Measurements from ENCODE around the gene COL23A1.

COL23A1 gene

GRCh38 chr5:178551059-178551458, 39.1 kb downstream of the COL23A1 start:
- Histone ChIP-seq H3K27ac (ENCODE audit: low read depth, low read length) (no peak overlapping the region), H3K27me3 (ENCODE audit: control insufficient read depth in 1 of 2, insufficient read depth in 2 of 2, low read length in 2 of 2) (peaks cover 0 to 4% of the 10 kb centered on the region in 2 donors), H3K9ac (ENCODE audit: low read length) (no peak overlapping the region), H3K4me1 (ENCODE audit: insufficient read depth, low read length) (no peaks in the 10 kb centered on the region), H3K4me3 (ENCODE audit: low read depth in 1 of 2, low read length in 2 of 2) (no peak overlapping the region), H3K36me3 (ENCODE audit: insufficient read depth, low read length) (no peaks in the 10 kb centered on the region), H3K9me3 (ENCODE audit: low read length) (no peaks in the 10 kb centered on the region)

- Histone ChIP-seq H3K4me3 (ENCODE audit: low read depth in 1 of 2, low read length in 2 of 2) (no peak overlapping the region), H3K4me1 (ENCODE audit: insufficient read depth, low read length) (no peaks in the 10 kb centered on the region), H3K27ac (ENCODE audit: low read depth, low read length) (no peak overlapping the region), H3K9me3 (ENCODE audit: low read length) (no peaks in the 10 kb centered on the region), H3K36me3 (ENCODE audit: insufficient read depth, low read length) (no peaks in the 10 kb centered on the region), H3K9ac (ENCODE audit: low read length) (no peak overlapping the region), H3K27me3 (ENCODE audit: control insufficient read depth in 1 of 2, insufficient read depth in 2 of 2, low read length in 2 of 2) (peaks cover 0 to 4% of the 10 kb centered on the region in 2 donors)
Measured at GRCh38 chr5:178548746-178549145, 41.4 kb downstream of the COL23A1 start.

GRCh38 chr5:178547753-178548415, 42.3 kb downstream of the COL23A1 start:
- Histone ChIP-seq H3K27me3 (ENCODE audit: control insufficient read depth in 1 of 2, insufficient read depth in 2 of 2, low read length in 2 of 2) (peaks cover 0 to 4% of the 10 kb centered on the region in 2 donors), H3K9ac (ENCODE audit: low read length) (no peak overlapping the region), H3K4me1 (ENCODE audit: insufficient read depth, low read length) (no peaks in the 10 kb centered on the region), H3K27ac (ENCODE audit: low read depth, low read length) (no peak overlapping the region), H3K36me3 (ENCODE audit: insufficient read depth, low read length) (no peaks in the 10 kb centered on the region), H3K4me3 (ENCODE audit: low read depth in 1 of 2, low read length in 2 of 2) (no peak overlapping the region), H3K9me3 (ENCODE audit: low read length) (no peaks in the 10 kb centered on the region)

- H3K9ac ChIP-seq (ENCODE audit: low read length) = no peak overlapping the region
- H3K4me3 ChIP-seq (ENCODE audit: low read depth in 1 of 2, low read length in 2 of 2) = no peak overlapping the region
- H3K27me3 ChIP-seq (ENCODE audit: control insufficient read depth in 1 of 2, insufficient read depth in 2 of 2, low read length in 2 of 2) = peaks cover 0 to 4% of the 10 kb centered on the region in 2 donors
- H3K27ac ChIP-seq (ENCODE audit: low read depth, low read length) = no peak overlapping the region
- peaks cover 7% of the 10 kb centered on the region for H3K4me1 ChIP-seq (ENCODE audit: insufficient read depth, low read length)
- H3K36me3 ChIP-seq (ENCODE audit: insufficient read depth, low read length) = no peaks in the 10 kb centered on the region
- H3K9me3 ChIP-seq (ENCODE audit: low read length) = no peaks in the 10 kb centered on the region
Measured at GRCh38 chr5:178547052-178547666, 43.0 kb downstream of the COL23A1 start.

DNA sequence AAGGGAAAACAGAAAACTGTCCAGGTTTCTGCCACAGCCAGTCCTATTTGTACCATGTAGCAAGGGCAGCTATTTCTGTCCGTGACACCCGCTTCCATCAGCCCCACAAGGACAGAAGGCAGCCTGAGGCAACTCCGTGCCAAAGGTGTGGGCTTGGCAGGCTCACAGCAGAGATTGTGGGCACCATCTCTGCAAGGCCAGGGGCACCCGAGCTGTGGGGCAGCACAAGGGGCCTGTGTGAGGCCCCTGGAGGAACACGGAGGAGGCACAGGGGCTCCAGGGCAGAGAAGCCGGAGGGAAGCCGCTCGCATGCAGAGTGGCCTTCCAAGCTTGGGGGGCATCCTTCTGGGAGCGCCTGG, 43.5 kb downstream of the COL23A1 start:
- H3K4me1 ChIP-seq (ENCODE audit: insufficient read depth, low read length) = peaks cover 7% of the 10 kb centered on the region
- no peak overlapping the region for H3K9ac ChIP-seq (ENCODE audit: low read length)
- no peaks in the 10 kb centered on the region for H3K36me3 ChIP-seq (ENCODE audit: insufficient read depth, low read length)
- H3K9me3 ChIP-seq (ENCODE audit: low read length) = no peaks in the 10 kb centered on the region
- H3K27me3 ChIP-seq (ENCODE audit: control insufficient read depth in 1 of 2, insufficient read depth in 2 of 2, low read length in 2 of 2) = peaks cover 0 to 4% of the 10 kb centered on the region in 2 donors
- no peak overlapping the region for H3K27ac ChIP-seq (ENCODE audit: low read depth, low read length)
- no peak overlapping the region for H3K4me3 ChIP-seq (ENCODE audit: low read depth in 1 of 2, low read length in 2 of 2)

DNA sequence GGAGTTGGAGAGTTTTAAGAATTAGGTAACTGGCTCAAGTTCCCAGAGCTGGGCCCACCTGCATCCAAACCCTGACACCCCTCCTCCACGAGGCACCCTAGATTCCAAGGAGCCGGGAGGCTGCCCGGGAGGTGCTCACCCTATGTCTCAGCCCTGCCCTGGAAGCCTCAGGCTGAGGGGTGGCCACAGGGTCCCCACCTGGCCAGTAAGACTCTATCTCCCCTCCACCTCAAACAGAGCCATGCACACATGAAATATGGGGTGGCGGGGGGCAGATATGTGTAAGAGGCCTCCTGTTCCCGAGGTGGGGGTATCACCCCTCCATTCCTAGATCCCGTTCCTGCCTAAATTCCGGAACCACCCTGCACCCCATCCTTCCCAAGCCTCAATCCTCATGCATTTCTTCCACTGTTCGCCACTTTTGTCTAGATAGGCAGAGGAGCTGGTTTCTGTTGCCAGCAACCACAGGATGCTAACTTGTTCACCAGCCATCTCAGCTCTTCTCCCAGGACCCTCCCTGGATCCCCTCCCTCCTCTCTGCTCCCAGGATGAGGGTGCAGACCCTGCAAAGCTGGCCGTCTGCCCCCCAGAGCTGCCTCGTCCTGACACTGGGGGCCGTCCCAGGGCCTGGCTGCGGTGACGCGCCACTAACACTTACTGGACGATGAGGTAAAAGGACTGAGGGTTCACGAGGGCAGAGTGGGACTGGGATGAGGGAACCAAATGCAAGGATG, 44.1 kb downstream of the COL23A1 start:
- Histone ChIP-seq H3K9me3 (ENCODE audit: low read length) (no peaks in the 10 kb centered on the region), H3K27ac (ENCODE audit: low read depth, low read length) (no peak overlapping the region), H3K4me1 (ENCODE audit: insufficient read depth, low read length) (peaks cover 7% of the 10 kb centered on the region), H3K36me3 (ENCODE audit: insufficient read depth, low read length) (no peaks in the 10 kb centered on the region), H3K4me3 (ENCODE audit: low read depth in 1 of 2, low read length in 2 of 2) (no peak overlapping the region), H3K9ac (ENCODE audit: low read length) (no peak overlapping the region), H3K27me3 (ENCODE audit: control insufficient read depth in 1 of 2, insufficient read depth in 2 of 2, low read length in 2 of 2) (peaks cover 0 to 4% of the 10 kb centered on the region in 2 donors)

DNA sequence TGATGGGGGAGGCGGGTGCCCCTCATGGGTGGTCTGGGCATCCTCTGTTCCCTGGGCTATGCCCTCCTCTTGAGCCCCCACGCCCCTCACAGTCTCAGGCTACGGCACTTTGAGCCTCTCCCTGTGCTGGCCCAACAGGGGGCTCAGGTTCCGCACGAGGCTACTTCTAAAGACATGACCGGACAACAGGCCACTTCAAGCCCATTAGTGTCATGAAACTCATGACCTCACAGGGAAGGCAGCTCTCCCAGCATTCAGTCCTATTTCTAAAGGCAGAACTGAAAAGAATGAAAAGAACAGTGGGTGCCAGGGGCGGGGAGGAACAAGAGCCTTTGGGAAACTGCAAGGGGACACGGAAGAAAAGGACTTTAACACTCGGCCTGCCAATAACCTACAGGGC, 45.0 kb downstream of the COL23A1 start:
- H3K27ac ChIP-seq (ENCODE audit: low read depth, low read length) = no peak overlapping the region
- peaks cover 0 to 4% of the 10 kb centered on the region in 2 donors for H3K27me3 ChIP-seq (ENCODE audit: control insufficient read depth in 1 of 2, insufficient read depth in 2 of 2, low read length in 2 of 2)
- H3K4me3 ChIP-seq (ENCODE audit: low read depth in 1 of 2, low read length in 2 of 2) = no peak overlapping the region
- peaks cover 7% of the 10 kb centered on the region for H3K4me1 ChIP-seq (ENCODE audit: insufficient read depth, low read length)
- H3K9me3 ChIP-seq (ENCODE audit: low read length) = no peaks in the 10 kb centered on the region
- no peak overlapping the region for H3K9ac ChIP-seq (ENCODE audit: low read length)
- H3K36me3 ChIP-seq (ENCODE audit: insufficient read depth, low read length) = no peaks in the 10 kb centered on the region

GRCh38 chr5:178544166-178544834, 45.9 kb downstream of the COL23A1 start:
- H3K9me3 ChIP-seq (ENCODE audit: low read length) = no peaks in the 10 kb centered on the region
- no peaks in the 10 kb centered on the region for H3K36me3 ChIP-seq (ENCODE audit: insufficient read depth, low read length)
- H3K4me1 ChIP-seq (ENCODE audit: insufficient read depth, low read length) = peaks cover 7% of the 10 kb centered on the region
- H3K27me3 ChIP-seq (ENCODE audit: control insufficient read depth in 1 of 2, insufficient read depth in 2 of 2, low read length in 2 of 2) = peaks cover 0 to 4% of the 10 kb centered on the region in 2 donors
- no peak overlapping the region for H3K4me3 ChIP-seq (ENCODE audit: low read depth in 1 of 2, low read length in 2 of 2)
- no peak overlapping the region for H3K27ac ChIP-seq (ENCODE audit: low read depth, low read length)
- H3K9ac ChIP-seq (ENCODE audit: low read length) = no peak overlapping the region

DNA sequence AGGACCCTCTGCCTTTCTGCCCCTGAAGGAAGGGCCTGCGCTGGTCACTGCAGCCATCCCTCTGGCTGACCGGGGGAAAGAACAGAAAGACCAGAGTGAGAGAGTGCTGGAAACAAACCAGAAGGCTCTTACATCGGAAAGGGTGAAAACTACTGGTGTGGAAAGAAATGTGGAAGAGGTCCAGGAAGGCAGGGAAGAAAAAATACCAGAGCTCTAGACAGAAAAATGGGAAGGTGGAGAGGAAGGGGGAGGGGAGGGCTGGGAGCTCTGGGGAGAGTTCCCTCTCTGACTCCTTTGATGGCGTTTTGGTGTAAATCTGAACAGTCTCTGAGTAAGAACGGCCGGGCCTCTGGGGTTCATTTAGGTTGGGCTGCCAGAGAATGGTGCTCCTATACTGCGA, 47.7 kb downstream of the COL23A1 start:
- no peak overlapping the region for H3K9ac ChIP-seq (ENCODE audit: low read length)
- H3K27me3 ChIP-seq (ENCODE audit: control insufficient read depth in 1 of 2, insufficient read depth in 2 of 2, low read length in 2 of 2) = peaks cover 0 to 4% of the 10 kb centered on the region in 2 donors
- H3K36me3 ChIP-seq (ENCODE audit: insufficient read depth, low read length) = no peaks in the 10 kb centered on the region
- no peak overlapping the region for H3K27ac ChIP-seq (ENCODE audit: low read depth, low read length)
- peaks cover 7% of the 10 kb centered on the region for H3K4me1 ChIP-seq (ENCODE audit: insufficient read depth, low read length)
- no peak overlapping the region for H3K4me3 ChIP-seq (ENCODE audit: low read depth in 1 of 2, low read length in 2 of 2)
- no peaks in the 10 kb centered on the region for H3K9me3 ChIP-seq (ENCODE audit: low read length)

DNA sequence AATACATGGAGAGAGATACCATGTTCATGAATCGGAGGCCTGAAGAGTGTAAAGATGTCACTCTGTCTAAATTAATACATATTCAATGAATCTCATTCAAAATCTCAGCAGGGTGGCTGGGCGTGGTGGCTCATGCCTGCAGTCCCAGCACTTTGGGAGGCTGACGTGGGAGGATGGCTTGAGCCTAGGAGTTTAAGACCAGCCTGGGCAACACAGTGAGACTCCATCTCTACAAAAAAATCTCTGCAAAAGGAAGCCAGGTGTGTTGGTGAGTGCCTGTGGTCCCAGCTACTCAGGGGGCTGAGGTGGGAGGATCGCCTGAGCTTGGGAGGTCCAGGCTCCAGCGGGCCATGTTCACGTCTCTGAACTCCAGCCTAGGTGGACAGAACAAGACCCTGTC, 49.7 kb downstream of the COL23A1 start:
- no peak overlapping the region for H3K9ac ChIP-seq (ENCODE audit: low read length)
- no peaks in the 10 kb centered on the region for H3K36me3 ChIP-seq (ENCODE audit: insufficient read depth, low read length)
- H3K4me1 ChIP-seq (ENCODE audit: insufficient read depth, low read length) = peaks cover 7% of the 10 kb centered on the region
- H3K27me3 ChIP-seq (ENCODE audit: control insufficient read depth in 1 of 2, insufficient read depth in 2 of 2, low read length in 2 of 2) = no peaks in the 10 kb centered on the region
- no peaks in the 10 kb centered on the region for H3K9me3 ChIP-seq (ENCODE audit: low read length)
- H3K4me3 ChIP-seq (ENCODE audit: low read depth in 1 of 2, low read length in 2 of 2) = no peak overlapping the region
- H3K27ac ChIP-seq (ENCODE audit: low read depth, low read length) = no peak overlapping the region

GRCh38 chr5:178538741-178539229, 51.4 kb downstream of the COL23A1 start:
- H3K9me3 ChIP-seq (ENCODE audit: low read length) = no peaks in the 10 kb centered on the region
- no peak overlapping the region for H3K9ac ChIP-seq (ENCODE audit: low read length)
- no peak overlapping the region for H3K4me3 ChIP-seq (ENCODE audit: low read depth in 1 of 2, low read length in 2 of 2)
- H3K36me3 ChIP-seq (ENCODE audit: insufficient read depth, low read length) = no peaks in the 10 kb centered on the region
- H3K4me1 ChIP-seq (ENCODE audit: insufficient read depth, low read length) = peaks cover 7% of the 10 kb centered on the region
- H3K27me3 ChIP-seq (ENCODE audit: control insufficient read depth in 1 of 2, insufficient read depth in 2 of 2, low read length in 2 of 2) = no peaks in the 10 kb centered on the region
- no peak overlapping the region for H3K27ac ChIP-seq (ENCODE audit: low read depth, low read length)

All from muscle layer of colon (tissue), 2 donors.